ENCODE measurements around the gene TMEM183A. TPM values are rescaled to one million over a fixed set of nuclear protein-coding genes. Genes with fewer than 3 reads are reported as not detected.

TMEM183A gene
- total and polyA plus RNA-seq, 2 of the 4 experiments (the other 2 are of a cell fraction), result 56.8 to 63.1 TPM

DNA sequence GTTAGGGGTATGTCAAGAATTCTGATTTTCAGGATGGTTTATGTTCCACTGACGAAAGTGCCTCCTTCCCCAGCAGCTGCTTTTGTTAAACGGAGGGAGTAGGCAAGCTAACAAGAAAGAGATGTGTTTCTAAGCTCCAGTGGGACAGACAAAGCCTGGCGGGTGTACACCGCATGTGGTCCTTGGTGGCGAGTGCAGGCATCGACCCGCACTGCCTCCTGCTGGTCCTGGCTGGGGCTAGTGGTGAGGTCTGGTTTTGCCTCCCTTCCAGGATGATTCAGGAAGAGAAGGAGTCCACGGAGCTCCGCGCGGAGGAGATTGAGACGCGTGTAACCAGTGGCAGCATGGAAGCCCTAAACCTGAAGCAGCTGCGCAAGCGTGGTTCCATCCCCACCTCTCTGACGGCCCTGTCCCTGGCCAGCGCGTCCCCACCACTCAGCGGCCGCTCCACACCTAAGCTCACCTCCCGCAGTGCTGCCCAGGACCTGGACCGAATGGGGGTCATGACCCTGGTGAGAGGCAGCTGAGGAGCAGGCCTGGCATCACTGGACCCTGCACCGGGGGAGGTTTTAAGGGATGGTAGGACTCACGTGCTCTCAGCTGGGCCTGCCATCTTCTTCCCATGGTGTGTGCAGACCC is 48.1 kb downstream of the TMEM183A start:
- H3K18ac ChIP-seq (ENCODE audit: low read depth, low read length), result no peak overlapping the region
- H3K23ac ChIP-seq (ENCODE audit: low read depth, low read length), result no peak overlapping the region
- H4K5ac ChIP-seq (ENCODE audit: low read depth, low read length), result no peak overlapping the region
- in situ Hi-C loops (cut with MboI; ENCODE audit: low sequenced_read_pairs) (no loop called here), dilution Hi-C loops (cut with HindIII; ENCODE audit: low sequenced_read_pairs, unreplicated experiment) (no loop called here), intact Hi-C loops (cut with micrococcal nuclease) (no loop called here)
- H3K9me1 ChIP-seq (ENCODE audit: insufficient read depth, low read length), result no peaks in the 10 kb centered on the region
- H2BK5ac ChIP-seq (ENCODE audit: low read depth, low read length, poor library complexity, severe bottlenecking), result no peak overlapping the region
- no peak overlapping the region for H2AK5ac ChIP-seq (ENCODE audit: low read depth, low read length)
- BruUV-seq (replicated peaks), result no TSS peak
- no peak overlapping the region for H3K4me3 ChIP-seq (ENCODE audit: insufficient read depth, low read depth, low read length)
- H3K14ac ChIP-seq (replicated peaks; ENCODE audit: low read depth, low read length), result no peak overlapping the region
- H3K27ac ChIP-seq (ENCODE audit: insufficient read depth, low read length), result no peak overlapping the region
- H4K91ac ChIP-seq (ENCODE audit: insufficient read depth, low read depth, low read length), result no peak overlapping the region
- no peak overlapping the region for H2BK15ac ChIP-seq (ENCODE audit: low read depth, low read length)
- no peak overlapping the region for H2AFZ ChIP-seq (replicated peaks; ENCODE audit: low read length, poor library complexity)
- TF ChIP-seq, protein P1, sequence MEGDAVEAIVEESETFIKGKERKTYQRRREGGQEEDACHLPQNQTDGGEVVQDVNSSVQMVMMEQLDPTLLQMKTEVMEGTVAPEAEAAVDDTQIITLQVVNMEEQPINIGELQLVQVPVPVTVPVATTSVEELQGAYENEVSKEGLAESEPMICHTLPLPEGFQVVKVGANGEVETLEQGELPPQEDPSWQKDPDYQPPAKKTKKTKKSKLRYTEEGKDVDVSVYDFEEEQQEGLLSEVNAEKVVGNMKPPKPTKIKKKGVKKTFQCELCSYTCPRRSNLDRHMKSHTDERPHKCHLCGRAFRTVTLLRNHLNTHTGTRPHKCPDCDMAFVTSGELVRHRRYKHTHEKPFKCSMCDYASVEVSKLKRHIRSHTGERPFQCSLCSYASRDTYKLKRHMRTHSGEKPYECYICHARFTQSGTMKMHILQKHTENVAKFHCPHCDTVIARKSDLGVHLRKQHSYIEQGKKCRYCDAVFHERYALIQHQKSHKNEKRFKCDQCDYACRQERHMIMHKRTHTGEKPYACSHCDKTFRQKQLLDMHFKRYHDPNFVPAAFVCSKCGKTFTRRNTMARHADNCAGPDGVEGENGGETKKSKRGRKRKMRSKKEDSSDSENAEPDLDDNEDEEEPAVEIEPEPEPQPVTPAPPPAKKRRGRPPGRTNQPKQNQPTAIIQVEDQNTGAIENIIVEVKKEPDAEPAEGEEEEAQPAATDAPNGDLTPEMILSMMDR (conservative IDR thresholded peaks at IDR 0.05; ENCODE audit: low read depth, low read length), result peak; percentile 7; the same call in 1 of the 2 replicates
- TF ChIP-seq RFX5 (IDR thresholded peaks at IDR 0.05; ENCODE audit: low read depth, low read length) (no peak), BHLHE40 (IDR thresholded peaks at IDR 0.05; ENCODE audit: low read depth, low read length) (no peak), FOS (IDR thresholded peaks at IDR 0.05; ENCODE audit: low read depth, low read length) (no peak)
- WGBS, 2 experiments (ENCODE audit: extremely low coverage in 2 of 2, insufficient read length in 1 of 2), result 87% methylated on average over 6 of the region's 24 CpGs; no CpG with 5 or more reads in 1 of the 2 experiments
- peaks cover 3% of the 10 kb centered on the region; the same call in 1 of the 2 replicates for H3K27me3 ChIP-seq (ENCODE audit: control insufficient read depth, insufficient read depth, low read length)
- H4K8ac ChIP-seq (ENCODE audit: low read depth in 2 of 2, low read length in 2 of 2), result no peak overlapping the region
- H3K79me1 ChIP-seq (ENCODE audit: low read depth in 1 of 2, low read length in 2 of 2), result no peaks in the 10 kb centered on the region
- no peak overlapping the region for H3K56ac ChIP-seq (ENCODE audit: extremely low read depth, insufficient read depth, low read length)
- H3K9me3 ChIP-seq (ENCODE audit: control insufficient read depth, insufficient read depth, low read length), result no peaks in the 10 kb centered on the region
- no peak overlapping the region for H3K4ac ChIP-seq (ENCODE audit: low read depth, low read length)
- ChIA-PET CTCF (interaction anchor here (0.9 kb wide), 1 partner anchor 151 kb away, joined by 3 read pairs; no protein-coding TSS in a partner anchor), POLR2A (ENCODE audit: unreplicated experiment) (no interaction called here)
- peaks cover 17% of the 10 kb centered on the region for H3K36me3 ChIP-seq (ENCODE audit: control insufficient read depth, insufficient read depth, low read length)
- H4K20me1 ChIP-seq (ENCODE audit: insufficient read depth, low read length), result no peaks in the 10 kb centered on the region
- H3K4me1 ChIP-seq (ENCODE audit: control insufficient read depth, insufficient read depth, low read length), result peaks cover 3% of the 10 kb centered on the region; the same call in 1 of the 2 replicates
- H2AK9ac ChIP-seq (replicated peaks; ENCODE audit: low read depth, low read length, poor library complexity), result no peak overlapping the region
- no peak overlapping the region for H3K9ac ChIP-seq (ENCODE audit: low read depth, low read length)
- no peak overlapping the region for H2BK120ac ChIP-seq (ENCODE audit: low read depth, low read length)
- DNase-seq (no peak), ATAC-seq (ENCODE audit: low read depth) (no peak)
- H2BK20ac ChIP-seq (ENCODE audit: low read depth, low read length), result no peak overlapping the region
- no peak overlapping the region for H3K4me2 ChIP-seq (ENCODE audit: low read depth, low read length)
